OCI-LY7 (cell line): ENCODE results near the gene PPRC1. TPM values are rescaled to one million over a fixed set of nuclear protein-coding genes. Genes with fewer than 3 reads are reported as not detected.

Experiments used
- BruUV-seq: library from RNA; stranded (reverse); fragments of 400-500 nt; replicated peaks from 2 replicates; lab custom pipeline; 2021; lab: Mats Ljungman, UMichigan
- CTCF ChIA-PET: fragments of 300-600 bp; sonication (Branson Sonifier 250); formaldehyde crosslinking; loops from one replicate; lab custom pipeline; 2022; ENCODE audit warnings: antibody characterized with exemption; ENCODE audit not compliant: unreplicated experiment; lab: Charles Lee
- POLR2A ChIA-PET: fragments of 300-600 bp; sonication (Branson Sonifier 250); formaldehyde crosslinking; loops from one replicate; lab custom pipeline; 2022; ENCODE audit warnings: antibody characterized with exemption; lab: Charles Lee
- DNase-seq: peaks from one replicate; pipeline ENCODE4 v3.0.0-alpha.2; 2015; ENCODE audit warnings: low spot score
- H2AFZ ChIP-seq: fragments of 200-600 bp; sonication (generic), shearing (Covaris generic); 2 replicates; pipeline ENCODE4 v1.6.1; 2014; ENCODE audit warnings: mild to moderate bottlenecking, antibody characterized with exemption, low read length, moderate library complexity
- H3K27ac ChIP-seq: fragments of 200-600 bp; sonication (generic); 2 replicates; pipeline ENCODE4 v1.5.1; 2014; ENCODE audit warnings: mixed run types, low read depth, mild to moderate bottlenecking, moderate library complexity, low read length, inconsistent platforms; ENCODE audit not compliant: poor library complexity, severe bottlenecking
- H3K36me3 ChIP-seq: fragments of 200-600 bp; sonication (generic); 2 replicates; pipeline ENCODE4 v1.6.1; 2014; ENCODE audit warnings: mild to moderate bottlenecking, antibody characterized with exemption, low read length, moderate library complexity, mixed read lengths; ENCODE audit not compliant: insufficient read depth
- H3K4me1 ChIP-seq: fragments of 200-600 bp; sonication (generic); 2 replicates; pipeline ENCODE4 v1.5.1; 2014; ENCODE audit warnings: mild to moderate bottlenecking, low read length; ENCODE audit not compliant: insufficient read depth, poor library complexity, severe bottlenecking
- H3K4me2 ChIP-seq: fragments of 200-600 bp; sonication (generic); 2 replicates; pipeline ENCODE4 v1.6.1; 2014; ENCODE audit warnings: mild to moderate bottlenecking, low read length
- H3K4me3 ChIP-seq: fragments of 200-600 bp; sonication (generic); 2 replicates; pipeline ENCODE4 v1.5.1; 2014; ENCODE audit warnings: mild to moderate bottlenecking, low read depth, low read length; ENCODE audit not compliant: poor library complexity, severe bottlenecking
- H3K79me2 ChIP-seq: fragments of 200-600 bp; sonication (generic); 2 replicates; pipeline ENCODE4 v1.6.1; 2016; ENCODE audit warnings: low read depth, mild to moderate bottlenecking, low read length, moderate library complexity, mixed read lengths; ENCODE audit not compliant: insufficient read depth
- H3K9me2 ChIP-seq: fragments of 200-600 bp; sonication (generic); 2 replicates; pipeline ENCODE4 v1.6.1; 2016; ENCODE audit warnings: mild to moderate bottlenecking, low read length, mixed read lengths; ENCODE audit not compliant: insufficient read depth
- H3K9me3 ChIP-seq: fragments of 200-600 bp; sonication (generic); 2 replicates; pipeline ENCODE4 v1.6.1; 2014; ENCODE audit warnings: mild to moderate bottlenecking, mixed run types, low read length, mixed read lengths
- H4K20me1 ChIP-seq: fragments of 200-600 bp; sonication (generic); 2 replicates; pipeline ENCODE4 v1.6.1; 2014; ENCODE audit warnings: mild to moderate bottlenecking, antibody characterized with exemption, low read length, moderate library complexity, mixed read lengths; ENCODE audit not compliant: insufficient read depth
- CTCF ChIP-seq: fragments of 200-600 bp; sonication (generic); conservative IDR thresholded peaks from 2 replicates; pipeline ENCODE4 v1.5.1; 2014; ENCODE audit warnings: mild to moderate bottlenecking, antibody characterized with exemption, low read length, moderate library complexity, mixed read lengths
- EZH2phosphoT487 ChIP-seq: fragments of 200-600 bp; sonication (generic); IDR thresholded peaks from 2 replicates; pipeline ENCODE4 v1.6.1; 2018; ENCODE audit warnings: low read depth, borderline replicate concordance, mild to moderate bottlenecking, mixed run types, antibody characterized with exemption, low read length, moderate library complexity, mixed read lengths
- intact Hi-C: fragments of 100-400 bp; cut with micrococcal nuclease; formaldehyde crosslinking; loops from one replicate; pipeline ENCODE4 v1.10.0; 2022; ENCODE audit not compliant: unreplicated experiment
- total RNA-seq, 2 experiments: library from RNA; depleted of rRNA in 1 of 2; stranded (reverse); fragments of >200 nt in 1 of 2; shearing (Covaris generic) in 1 of 2; gene quantifications; 2 replicates each; pipeline ENCODE4 v1.2.3, GENCODE V29; 2014 to 2022

The PPRC1 gene
- total RNA-seq, 2 experiments from 2014 or later = 47.1 to 77.2 TPM

GRCh38 chr10:102113956-102114857 is 18.6 kb upstream of the PPRC1 start:
- Histone ChIP-seq H3K9me3 (no peaks in the 10 kb centered on the region), H3K4me3 (peak overlapping the region; percentile 87), H3K27ac (no peak overlapping the region), H3K79me2 (peaks cover 71% of the 10 kb centered on the region), H2AFZ (no peak overlapping the region), H3K36me3 (peaks cover 28% of the 10 kb centered on the region), H3K4me1 (peaks cover 62% of the 10 kb centered on the region), H3K4me2 (peak overlapping the region; percentile 79), H4K20me1 (peaks cover 20% of the 10 kb centered on the region), H3K9me2 (no peaks in the 10 kb centered on the region)
- intact Hi-C loops = loop anchor here (2.0 to 10.0 kb wide), 2 partner anchors 49 to 601 kb away; partner anchors contain the start of genes ARL3, HPS6 and SFXN2
- ChIA-PET POLR2A (interaction anchor here (0.6 to 1.3 kb wide), 7 partner anchors 8 to 313 kb away, joined by 3 to 6 read pairs (median 3); no protein-coding TSS in a partner anchor), CTCF (interaction anchor here (0.6 kb wide), 1 partner anchor 238 kb away, joined by 3 read pairs; no protein-coding TSS in a partner anchor)
- no TSS peak for BruUV-seq
- TF ChIP-seq CTCF = no peak
- TF ChIP-seq EZH2phosphoT487 = no peak
- DNase-seq = no peak

DNA sequence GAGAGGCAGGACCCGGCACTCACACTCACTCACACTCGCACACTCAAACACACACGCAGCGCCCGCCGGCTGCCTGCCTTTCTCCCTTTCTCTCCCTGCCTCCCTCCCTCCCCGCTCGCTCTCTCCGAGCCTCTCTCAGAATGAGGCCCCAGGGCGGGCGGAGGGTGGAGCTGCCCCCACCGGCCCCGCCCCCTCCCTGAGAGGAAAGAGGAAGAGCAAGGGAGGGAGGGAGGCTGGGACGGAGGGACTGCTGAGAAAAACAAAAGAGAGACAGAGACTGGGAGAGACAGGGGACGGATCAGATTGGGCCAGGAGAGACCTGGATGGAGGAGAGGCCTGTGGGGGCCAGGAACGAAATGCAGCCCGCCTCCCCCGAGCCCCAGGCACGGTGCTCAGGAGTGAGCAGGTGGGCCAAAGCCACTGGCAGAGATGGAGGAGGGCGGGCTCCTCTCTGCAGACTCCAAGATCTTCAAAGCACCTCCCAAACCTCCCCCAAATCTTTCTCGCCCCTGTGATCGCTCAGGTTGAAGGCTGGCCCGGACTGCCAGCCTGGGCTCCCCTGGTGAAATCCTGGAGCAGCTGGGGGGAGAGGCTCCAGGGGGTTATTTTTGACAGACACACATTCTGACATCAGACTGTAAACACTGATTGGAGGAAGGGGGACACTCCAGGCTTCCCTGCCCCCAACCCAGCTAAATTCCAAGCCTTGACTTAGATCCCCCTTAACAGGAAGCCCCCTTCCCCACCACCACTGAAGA is 17.8 kb upstream of the PPRC1 start:
- CTCF ChIA-PET = no interaction called here
- peaks cover 20% of the 10 kb centered on the region for H3K36me3 ChIP-seq
- peak overlapping the region; percentile 79 for H3K4me2 ChIP-seq
- peak overlapping the region; percentile 80 for H3K27ac ChIP-seq
- peak overlapping the region; percentile 87 for H3K4me3 ChIP-seq
- no peak overlapping the region for H2AFZ ChIP-seq
- TF ChIP-seq EZH2phosphoT487 (no peak), CTCF (no peak)
- peaks cover 78% of the 10 kb centered on the region for H3K79me2 ChIP-seq
- peak; percentile 87 for DNase-seq
- H3K4me1 ChIP-seq = peaks cover 62% of the 10 kb centered on the region
- intact Hi-C loops = loop anchor here (2.0 to 10.0 kb wide), 2 partner anchors 50 to 600 kb away; partner anchors contain the start of genes ARL3, HPS6 and SFXN2
- H4K20me1 ChIP-seq = peaks cover 20% of the 10 kb centered on the region
- POLR2A ChIA-PET = interaction anchor here (0.5 to 0.8 kb wide), 7 partner anchors 10 to 189 kb away, joined by 3 to 6 read pairs (median 3); no protein-coding TSS in a partner anchor
- no peaks in the 10 kb centered on the region for H3K9me2 ChIP-seq
- H3K9me3 ChIP-seq = no peaks in the 10 kb centered on the region
- BruUV-seq = no TSS peak
